Measurements from ENCODE around the gene CCDC78. TPM values are rescaled to one million over a fixed set of nuclear protein-coding genes. Genes with fewer than 3 reads are reported as not detected.

The CCDC78 gene
- total RNA-seq (1 to 10 TPM; 2.6 to 4.4 (median 3.0) TPM), polyA plus RNA-seq (not detected), total RNA-seq (3.0 reads per million, percentile 16 among the genes with 10 or more reads in this experiment)

DNA sequence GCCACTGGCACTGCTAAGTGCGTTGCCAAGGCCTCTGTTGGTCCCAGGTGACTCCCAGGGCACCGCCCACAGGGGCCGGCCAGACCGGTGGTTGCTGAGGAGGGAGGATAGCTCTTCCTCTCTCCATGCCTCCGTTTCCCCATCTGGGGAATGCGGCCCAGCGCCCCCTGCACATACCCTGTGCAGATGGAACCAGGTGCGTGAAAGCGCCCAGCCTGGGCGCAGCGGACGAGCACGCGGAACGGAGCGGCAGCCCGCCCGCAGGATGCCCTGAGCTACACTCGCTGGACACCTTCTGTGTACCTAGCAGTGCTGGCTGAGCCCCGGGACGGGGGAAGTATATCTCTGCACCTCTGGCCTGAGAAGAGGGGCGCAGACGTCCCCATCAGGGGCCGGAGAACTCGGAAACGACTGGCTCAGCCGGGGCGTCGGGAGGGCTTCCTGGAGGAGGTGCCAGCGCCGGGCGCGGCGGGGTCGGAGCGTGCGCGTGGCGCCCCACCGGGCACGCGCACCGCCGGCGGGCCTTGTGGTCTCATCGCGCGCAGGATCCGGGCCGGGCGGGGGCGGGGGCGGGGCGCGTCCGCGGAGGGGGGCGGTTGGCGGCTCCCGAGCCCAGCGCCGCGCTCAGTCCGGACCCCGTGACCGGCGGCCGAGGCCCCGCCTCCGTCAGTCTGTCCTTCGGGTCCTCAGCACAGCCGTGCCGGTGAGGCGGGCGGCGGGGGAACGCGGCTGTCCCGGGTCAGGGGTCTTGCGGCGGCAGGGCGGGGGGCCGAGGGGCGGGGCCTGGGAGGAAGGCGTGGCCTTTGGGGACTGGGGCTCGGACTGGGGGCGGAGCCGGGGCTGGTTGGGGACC lies at the start of gene CCDC78, which contains the start of gene HAGHL:
Gene CCDC78, minus strand, starts transcription at position 6 of the 853 bp plus-strand sequence. CDS start 76 bp downstream, outside the sequence.
Gene HAGHL, plus strand, starts transcription at position 669 of the 853 bp plus-strand sequence. CDS start 404 bp downstream, outside the sequence.
- peak within 1 kb of the TSS; percentile 65 for H3K4me3 ChIP-seq (ENCODE audit: low read length)
- peak within 1 kb of the TSS; percentile 59 to 87 (median 70) for H3K4me3 Mint-ChIP-seq
- ChIA-PET CTCF (interaction anchor here (0.6 to 1.8 kb wide), 4 partner anchors 9 to 67 kb away, joined by 3 to 5 read pairs (median 4); partner anchors contain the start of gene CIAO3), POLR2A (interaction anchor here (0.5 to 1.7 kb wide), 7 partner anchors 8 to 883 kb away, joined by 3 to 5 read pairs (median 3); partner anchors contain the start of genes CIAO3 and WDR24)
- H3K36me3 ChIP-seq (ENCODE audit: control insufficient read depth in 2 of 3, insufficient read depth in 3 of 3, low read length in 3 of 3): no peaks in the 10 kb centered on the region
- H3K9me3 Mint-ChIP-seq: no peaks in the 10 kb centered on the region
- peaks cover 7 to 13% of the 10 kb centered on the region in 2 donors for H3K4me1 ChIP-seq (ENCODE audit: control insufficient read depth in 2 of 2, insufficient read depth in 2 of 2, low read length in 2 of 2)
- H3K27me3 Mint-ChIP-seq: peaks cover 0 to 6% (median 0%) of the 10 kb centered on the region in 5 donors
- peaks cover 0 to 10% (median 4%) of the 10 kb centered on the region in 7 donors for H3K4me1 Mint-ChIP-seq
- H3K36me3 Mint-ChIP-seq: no peaks in the 10 kb centered on the region
- DNase-seq: peak in 3 of 9 donors; percentile 40 to 72 (median 43)
- H3K9me3 ChIP-seq (ENCODE audit: control insufficient read depth in 2 of 3, low read length in 3 of 3): no peaks in the 10 kb centered on the region
- intact Hi-C loops (cut with micrococcal nuclease): loop anchor here (1.0 to 5.0 kb wide), 3 partner anchors 11 to 589 kb away; partner anchors contain the start of genes CIAO3 (in 1 of the 2), METRN (in 1 of the 2) and NPRL3 (in 1 of the 2)
- no peaks in the 10 kb centered on the region for H3K27me3 ChIP-seq (ENCODE audit: control insufficient read depth in 2 of 2, insufficient read depth in 2 of 2, low read length in 2 of 2)
- H3K27ac ChIP-seq (ENCODE audit: low read depth, low read length): peak within 1 kb of the TSS; percentile 61
- peak within 1 kb of the TSS in 2 of 9 donors; percentile 32 to 33 for H3K27ac Mint-ChIP-seq
- peak; percentile 46 for ATAC-seq

DNA sequence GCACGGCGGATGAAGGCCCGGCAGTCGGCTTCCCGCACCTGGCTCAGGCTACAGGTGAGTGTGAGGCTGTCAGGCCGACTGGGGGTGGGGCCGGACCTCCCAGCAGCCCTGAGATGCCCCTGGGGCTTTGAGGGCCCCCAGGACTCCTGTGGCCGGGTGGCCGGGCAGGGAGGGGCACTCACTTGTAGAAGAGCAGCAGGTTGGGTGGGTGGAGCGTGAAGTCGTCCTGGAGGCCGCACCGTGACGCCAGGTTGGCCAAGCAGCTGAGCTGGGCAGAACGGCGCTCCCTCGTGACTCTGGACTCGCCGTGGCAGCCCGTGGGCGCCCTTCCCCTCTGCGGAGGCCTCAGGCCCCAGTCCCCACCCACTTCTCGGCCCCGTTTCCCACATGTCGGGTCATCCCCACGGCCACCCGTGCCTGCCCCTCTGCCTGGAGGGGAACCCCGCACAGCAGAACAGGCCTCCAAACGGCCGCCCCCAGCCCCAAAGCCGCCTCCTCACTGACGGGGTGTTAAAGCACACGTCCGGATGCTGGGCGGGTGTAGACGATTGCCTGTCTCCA lies 49.1 kb upstream of the CCDC78 start:
- ATAC-seq (no peak), DNase-seq (no peak)
- intact Hi-C loops (cut with micrococcal nuclease): no loop called here
- Mint-ChIP-seq H3K27me3 (no peaks in the 10 kb centered on the region), H3K9me3 (no peaks in the 10 kb centered on the region), H3K36me3 (no peaks in the 10 kb centered on the region), H3K27ac (no peak overlapping the region), H3K4me1 (peaks cover 0 to 2% (median 0%) of the 10 kb centered on the region in 7 donors), H3K4me3 (no peak overlapping the region)
- no peaks in the 10 kb centered on the region for H3K36me3 ChIP-seq (ENCODE audit: control insufficient read depth in 2 of 3, insufficient read depth in 3 of 3, low read length in 3 of 3)
- no peaks in the 10 kb centered on the region for H3K9me3 ChIP-seq (ENCODE audit: control insufficient read depth in 2 of 3, low read length in 3 of 3)
- POLR2A ChIA-PET: interaction anchor here (0.9 kb wide), 1 partner anchor 8 kb away, joined by 3 read pairs; no protein-coding TSS in a partner anchor
- H3K4me3 ChIP-seq (ENCODE audit: low read length): no peak overlapping the region
- no peaks in the 10 kb centered on the region for H3K4me1 ChIP-seq (ENCODE audit: control insufficient read depth in 2 of 2, insufficient read depth in 2 of 2, low read length in 2 of 2)
- CTCF ChIA-PET: no interaction called here
- H3K27ac ChIP-seq (ENCODE audit: low read depth, low read length): no peak overlapping the region
- H3K27me3 ChIP-seq (ENCODE audit: control insufficient read depth in 2 of 2, insufficient read depth in 2 of 2, low read length in 2 of 2): no peaks in the 10 kb centered on the region

DNA sequence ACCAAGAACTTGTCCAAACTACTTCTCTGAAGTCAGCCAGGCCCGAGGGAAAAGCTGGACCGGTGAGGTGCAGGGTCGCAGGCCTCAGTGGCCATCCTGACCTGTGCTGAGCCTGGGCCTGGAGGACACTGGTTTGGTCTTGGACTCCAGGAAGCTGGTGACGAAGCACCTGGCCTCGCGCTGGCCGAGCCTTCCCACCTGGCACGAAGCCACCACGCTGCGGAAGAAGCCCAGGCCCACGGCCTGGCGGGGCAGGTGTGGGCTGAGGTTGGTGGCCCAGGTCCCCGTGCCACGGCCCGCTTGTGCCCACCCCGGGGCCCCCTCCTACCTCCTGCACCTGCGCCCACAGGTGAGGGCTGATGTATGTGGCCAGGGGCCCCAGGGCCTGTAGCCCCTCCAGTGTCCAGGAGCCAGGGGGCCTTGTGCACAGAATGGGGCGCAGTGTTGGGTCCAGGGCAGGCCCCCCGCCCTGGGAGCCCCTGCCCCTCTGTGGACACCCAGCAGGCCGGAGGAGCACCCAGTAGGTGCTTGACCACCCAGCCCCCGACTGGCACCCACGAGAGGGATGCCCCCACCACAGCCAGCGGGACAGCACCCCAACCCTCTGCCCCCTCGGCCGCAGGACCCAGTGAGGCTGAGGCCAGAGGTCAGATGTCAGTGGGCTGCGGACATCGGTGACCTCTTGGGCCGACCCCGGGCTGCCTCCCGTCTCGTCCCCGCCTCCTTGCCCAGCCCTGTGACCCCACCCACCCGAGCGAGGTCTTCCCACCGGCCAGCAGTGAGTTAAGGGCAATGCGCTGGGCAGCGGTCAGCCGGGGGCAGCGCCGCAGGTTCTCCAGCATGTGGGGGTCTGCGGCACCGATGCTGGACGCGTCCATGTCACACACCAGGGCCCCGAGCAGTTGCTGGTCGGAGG lies 48.1 kb upstream of the CCDC78 start:
- Mint-ChIP-seq H3K4me3 (no peak overlapping the region), H3K9me3 (no peaks in the 10 kb centered on the region), H3K4me1 (peaks cover 0 to 2% (median 0%) of the 10 kb centered on the region in 7 donors), H3K27me3 (peaks cover 0 to 3% (median 0%) of the 10 kb centered on the region in 5 donors), H3K36me3 (no peaks in the 10 kb centered on the region), H3K27ac (no peak overlapping the region)
- H3K27me3 ChIP-seq (ENCODE audit: control insufficient read depth in 2 of 2, insufficient read depth in 2 of 2, low read length in 2 of 2): no peaks in the 10 kb centered on the region
- H3K27ac ChIP-seq (ENCODE audit: low read depth, low read length): no peak overlapping the region
- DNase-seq (no peak), ATAC-seq (no peak)
- no peaks in the 10 kb centered on the region for H3K9me3 ChIP-seq (ENCODE audit: control insufficient read depth in 2 of 3, low read length in 3 of 3)
- ChIA-PET CTCF (no interaction called here), POLR2A (no interaction called here)
- H3K36me3 ChIP-seq (ENCODE audit: control insufficient read depth in 2 of 3, insufficient read depth in 3 of 3, low read length in 3 of 3): no peaks in the 10 kb centered on the region
- intact Hi-C loops (cut with micrococcal nuclease): no loop called here
- no peaks in the 10 kb centered on the region for H3K4me1 ChIP-seq (ENCODE audit: control insufficient read depth in 2 of 2, insufficient read depth in 2 of 2, low read length in 2 of 2)
- no peak overlapping the region for H3K4me3 ChIP-seq (ENCODE audit: low read length)

DNA sequence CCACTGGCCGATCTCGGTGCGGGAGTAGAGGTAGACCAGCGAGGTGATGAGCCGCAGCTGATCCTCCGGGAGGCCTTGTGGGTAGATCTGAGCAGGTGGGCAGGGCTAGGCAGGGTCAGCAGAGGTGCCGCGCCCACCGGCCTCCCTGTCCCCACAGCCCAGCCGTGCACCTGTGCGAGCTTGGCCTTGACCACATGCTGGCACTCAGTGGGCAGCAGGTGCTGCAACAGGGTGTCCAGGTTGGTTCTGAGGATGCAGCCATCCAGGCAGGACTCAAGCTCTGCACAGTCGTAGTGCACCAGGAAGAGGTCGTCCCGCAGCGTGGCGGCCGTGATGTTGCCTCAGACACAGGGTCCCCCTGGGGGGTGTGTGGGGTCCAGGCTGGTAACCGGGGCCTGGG lies 46.7 kb upstream of the CCDC78 start:
- intact Hi-C loops (cut with micrococcal nuclease): no loop called here
- POLR2A ChIA-PET: no interaction called here
- H3K27ac ChIP-seq (ENCODE audit: low read depth, low read length): no peak overlapping the region
- DNase-seq (no peak), ATAC-seq (no peak)
- H3K9me3 ChIP-seq (ENCODE audit: control insufficient read depth in 2 of 3, low read length in 3 of 3): no peaks in the 10 kb centered on the region
- no peaks in the 10 kb centered on the region for H3K36me3 Mint-ChIP-seq
- no peaks in the 10 kb centered on the region for H3K9me3 Mint-ChIP-seq
- no peak overlapping the region for H3K27ac Mint-ChIP-seq
- no peaks in the 10 kb centered on the region for H3K4me1 ChIP-seq (ENCODE audit: control insufficient read depth in 2 of 2, insufficient read depth in 2 of 2, low read length in 2 of 2)
- H3K27me3 Mint-ChIP-seq: peaks cover 0 to 3% (median 0%) of the 10 kb centered on the region in 5 donors
- H3K36me3 ChIP-seq (ENCODE audit: control insufficient read depth in 2 of 3, insufficient read depth in 3 of 3, low read length in 3 of 3): no peaks in the 10 kb centered on the region
- no peak overlapping the region for H3K4me3 ChIP-seq (ENCODE audit: low read length)
- no peak overlapping the region for H3K4me3 Mint-ChIP-seq
- H3K27me3 ChIP-seq (ENCODE audit: control insufficient read depth in 2 of 2, insufficient read depth in 2 of 2, low read length in 2 of 2): no peaks in the 10 kb centered on the region
- H3K4me1 Mint-ChIP-seq: peaks cover 0 to 2% (median 0%) of the 10 kb centered on the region in 7 donors
- CTCF ChIA-PET: no interaction called here

DNA sequence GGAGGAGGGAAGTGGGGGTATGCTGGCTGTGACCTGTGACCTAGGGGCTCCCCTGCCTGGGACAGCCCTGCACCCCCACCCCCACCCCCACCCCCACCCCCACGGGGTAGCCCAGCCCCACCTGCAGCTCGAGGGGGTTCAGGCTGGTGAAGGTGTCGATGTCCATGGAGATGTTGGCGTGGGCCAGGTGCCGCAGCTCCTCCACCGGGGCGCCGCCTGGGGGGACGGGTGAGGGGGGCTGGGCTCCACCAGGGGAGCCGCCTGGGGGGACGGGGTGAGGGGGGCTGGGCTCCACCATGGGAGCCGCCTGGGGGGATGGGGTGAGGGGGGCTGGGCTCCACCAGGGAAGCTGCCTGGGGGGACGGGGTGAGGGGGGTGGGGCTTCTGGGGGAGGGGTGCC lies 44.2 kb upstream of the CCDC78 start:
- ChIA-PET CTCF (no interaction called here), POLR2A (no interaction called here)
- Histone ChIP-seq H3K4me3 (ENCODE audit: low read length) (no peak overlapping the region), H3K27me3 (ENCODE audit: control insufficient read depth in 2 of 2, insufficient read depth in 2 of 2, low read length in 2 of 2) (no peaks in the 10 kb centered on the region), H3K9me3 (ENCODE audit: control insufficient read depth in 2 of 3, low read length in 3 of 3) (no peaks in the 10 kb centered on the region), H3K36me3 (ENCODE audit: control insufficient read depth in 2 of 3, insufficient read depth in 3 of 3, low read length in 3 of 3) (no peaks in the 10 kb centered on the region), H3K27ac (ENCODE audit: low read depth, low read length) (no peak overlapping the region), H3K4me1 (ENCODE audit: control insufficient read depth in 2 of 2, insufficient read depth in 2 of 2, low read length in 2 of 2) (no peaks in the 10 kb centered on the region)
- H3K36me3 Mint-ChIP-seq: no peaks in the 10 kb centered on the region
- H3K4me3 Mint-ChIP-seq: no peak overlapping the region
- no peaks in the 10 kb centered on the region for H3K9me3 Mint-ChIP-seq
- DNase-seq (peak in 1 of 9 donors; percentile 5), ATAC-seq (no peak)
- H3K27ac Mint-ChIP-seq: no peak overlapping the region
- intact Hi-C loops (cut with micrococcal nuclease): no loop called here
- no peaks in the 10 kb centered on the region for H3K4me1 Mint-ChIP-seq
- H3K27me3 Mint-ChIP-seq: peaks cover 0 to 3% (median 0%) of the 10 kb centered on the region in 5 donors

DNA sequence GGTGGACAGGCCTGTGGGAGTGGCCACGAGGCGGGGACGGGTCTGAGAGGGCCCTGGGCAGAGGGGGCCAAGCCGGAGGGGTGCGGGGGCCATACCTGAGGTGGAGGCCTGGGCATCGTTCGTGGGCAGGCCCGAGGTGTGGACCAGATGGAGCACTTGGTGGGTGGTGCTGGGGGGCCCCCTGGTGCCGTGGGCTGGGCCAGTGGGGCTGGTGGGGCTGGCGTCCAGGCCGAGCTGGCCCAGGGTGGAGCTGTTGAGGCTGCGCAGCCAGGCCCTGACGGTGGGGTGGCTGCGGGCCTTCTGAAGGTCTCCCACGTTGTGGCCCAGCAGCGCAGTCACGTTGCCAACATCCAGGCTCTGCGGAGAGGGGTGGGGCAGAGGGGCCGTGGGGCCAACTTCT lies 43.7 kb upstream of the CCDC78 start:
- intact Hi-C loops (cut with micrococcal nuclease): no loop called here
- no peak overlapping the region for H3K4me3 ChIP-seq (ENCODE audit: low read length)
- no peaks in the 10 kb centered on the region for H3K36me3 ChIP-seq (ENCODE audit: control insufficient read depth in 2 of 3, insufficient read depth in 3 of 3, low read length in 3 of 3)
- no peaks in the 10 kb centered on the region for H3K4me1 ChIP-seq (ENCODE audit: control insufficient read depth in 2 of 2, insufficient read depth in 2 of 2, low read length in 2 of 2)
- no peaks in the 10 kb centered on the region for H3K4me1 Mint-ChIP-seq
- POLR2A ChIA-PET: no interaction called here
- CTCF ChIA-PET: no interaction called here
- H3K9me3 Mint-ChIP-seq: no peaks in the 10 kb centered on the region
- no peak overlapping the region for H3K27ac Mint-ChIP-seq
- ATAC-seq (no peak), DNase-seq (peak in 1 of 9 donors; percentile 5)
- H3K36me3 Mint-ChIP-seq: no peaks in the 10 kb centered on the region
- H3K27ac ChIP-seq (ENCODE audit: low read depth, low read length): no peak overlapping the region
- H3K4me3 Mint-ChIP-seq: no peak overlapping the region
- peaks cover 0 to 3% (median 0%) of the 10 kb centered on the region in 5 donors for H3K27me3 Mint-ChIP-seq
- no peaks in the 10 kb centered on the region for H3K9me3 ChIP-seq (ENCODE audit: control insufficient read depth in 2 of 3, low read length in 3 of 3)
- H3K27me3 ChIP-seq (ENCODE audit: control insufficient read depth in 2 of 2, insufficient read depth in 2 of 2, low read length in 2 of 2): no peaks in the 10 kb centered on the region
